H1 (cell line): ENCODE results near the gene ZFPL1. TPM values are rescaled to one million over a fixed set of nuclear protein-coding genes. Genes with fewer than 3 reads are reported as not detected.

Experiments used
- HDAC6 ChIP-seq: IDR thresholded peaks from one replicate; pipeline ENCODE4 v1.7.1; 2012; ENCODE audit warnings: low read depth, mild to moderate bottlenecking, inconsistent platforms, low read length, moderate library complexity
- polyA plus RNA-seq, 7 experiments: library from polyadenylated mRNA; depleted of rRNA in 3 of 7; stranded (reverse) in 5 of 7; unstranded in 2 of 7; fragments of >200 nt in 5 of 7; fragments of 200-250 nt in 2 of 7; gene quantifications; 1 replicate in 5 of 7; 2 replicates in 1 of 7; 4 replicates in 1 of 7; pipeline versions ENCODE4 v1.2.1 to v1.2.3, GENCODE V29; 2011 to 2013; ENCODE audit warnings: missing spikeins in 2 of 7, mixed read lengths in 2 of 7
- total RNA-seq: library from RNA; stranded (reverse); fragmentation: NEBNext Ultra II Directional; extraction: Animal tissue kit (Norgen Biotek cat#: 25700); gene quantifications from 2 replicates; pipeline ENCODE4 v1.2.1, GENCODE V29; 2021

The ZFPL1 gene
- total and polyA plus RNA-seq, 2 of the 8 experiments (the other 6 are each of a cell fraction or from before 2014, with no cell fraction given): 21.5 to 76.8 TPM

GRCh38 chr11:65112546-65113360, 28.7 kb downstream of the ZFPL1 start (continued):
- no peak for TF ChIP-seq HDAC6
